Keratinocyte (primary cell): Measurements from ENCODE around the gene TBC1D14.

Experiments
- CTCF ChIP-seq, 3 experiments: IDR thresholded peaks in 1 of 3; conservative IDR thresholded peaks in 1 of 3; optimal IDR thresholded peaks in 1 of 3; 2 replicates in 2 of 3; 3 replicates in 1 of 3; pipeline versions ENCODE3 to v1.5.1; 2011; ENCODE audit warnings: low read length in 3 of 3, mild to moderate bottlenecking in 3 of 3, moderate library complexity in 2 of 3, control low read depth in 1 of 3, inconsistent platforms in 1 of 3; ENCODE audit not compliant: insufficient read depth in 2 of 3; ENCODE audit errors: extremely low read depth in 1 of 3
- EZH2 ChIP-seq: IDR thresholded peaks from one replicate; pipeline ENCODE4 v1.6.1; 2012; ENCODE audit warnings: inconsistent platforms, mild to moderate bottlenecking, low read length, moderate library complexity

- TF ChIP-seq EZH2 (no peak), CTCF (optimal IDR thresholded peaks at IDR 0.05 in 1 of 3, IDR thresholded peaks at IDR 0.05 in 1 of 3, conservative IDR thresholded peaks at IDR 0.05 in 1 of 3; ENCODE audit: extremely low read depth in 1 of 3, insufficient read depth in 2 of 3, low read length in 3 of 3) (no peak)
Observed at GRCh38 chr4:6991771-6992557, 82.3 kb downstream of the TBC1D14 start.
